Mucosa of stomach (tissue), 1 donor: ENCODE measurements around the gene RHAG.
"Not testable (repeated sequence)": the region's sequence is repeated elsewhere in the genome, so short reads cannot be mapped to it uniquely, and the experiment has no call there.

Experiments used
- H3K27me3 ChIP-seq: one replicate; pipeline ENCODE4 v1.7.0; 2013; ENCODE audit warnings: mild to moderate bottlenecking, low read length; ENCODE audit not compliant: control insufficient read depth, insufficient read depth
- H3K36me3 ChIP-seq: one replicate; pipeline ENCODE4 v1.7.0; 2013; ENCODE audit warnings: low read length; ENCODE audit not compliant: control insufficient read depth, insufficient read depth
- H3K4me1 ChIP-seq: one replicate; pipeline ENCODE4 v1.7.0; 2013; ENCODE audit warnings: mild to moderate bottlenecking, low read length; ENCODE audit not compliant: control insufficient read depth, insufficient read depth
- H3K4me3 ChIP-seq: one replicate; pipeline ENCODE4 v1.7.0; 2013; ENCODE audit warnings: low read length
- H3K9ac ChIP-seq: one replicate; pipeline ENCODE4 v1.7.0; 2013; ENCODE audit warnings: mild to moderate bottlenecking, low read length, moderate library complexity
- H3K9me3 ChIP-seq: one replicate; pipeline ENCODE4 v1.7.0; 2013; ENCODE audit warnings: mild to moderate bottlenecking, low read length, moderate library complexity; ENCODE audit not compliant: control insufficient read depth
- donor health status: Pancreatic carcinoma.

The RHAG gene

DNA sequence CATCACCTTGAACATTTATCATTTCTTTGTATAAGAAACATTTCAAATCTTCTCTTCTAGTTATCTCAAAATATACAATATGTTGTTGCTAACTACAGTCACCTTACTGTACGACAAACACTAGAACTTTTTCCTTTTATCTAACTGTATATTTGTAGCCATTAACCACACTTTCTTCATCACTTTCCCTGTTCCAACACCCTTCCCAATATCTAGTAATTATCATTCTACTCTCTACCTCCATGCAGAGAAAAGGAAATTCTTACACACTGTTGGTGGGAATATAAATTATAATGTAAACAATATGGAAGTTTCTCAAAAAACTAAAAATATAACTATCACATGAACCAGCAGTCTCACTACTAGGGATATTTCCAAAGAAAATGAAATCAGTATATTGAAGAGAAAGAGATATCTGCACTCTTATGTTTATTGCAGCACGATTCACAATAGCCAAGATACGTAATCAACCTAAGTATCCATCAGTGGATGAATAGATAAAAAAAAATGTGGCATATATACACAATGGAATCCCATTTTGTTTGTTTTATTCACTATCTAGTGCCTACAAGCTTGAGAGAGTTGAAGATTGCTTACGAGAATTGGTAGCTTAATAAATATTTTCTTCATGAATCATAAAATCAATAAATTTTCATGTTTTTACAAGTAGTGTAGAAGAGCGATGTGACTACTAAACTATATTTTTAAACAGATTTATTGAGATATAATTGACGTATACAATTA lies 2.4 kb downstream of the RHAG start:
- no peaks in the 10 kb centered on the region for H3K36me3 ChIP-seq
- H3K4me3 ChIP-seq = no peak overlapping the region
- H3K4me1 ChIP-seq = no peaks in the 10 kb centered on the region
- H3K9me3 ChIP-seq = no peaks in the 10 kb centered on the region
- H3K27me3 ChIP-seq = no peaks in the 10 kb centered on the region
- H3K9ac ChIP-seq = no peak overlapping the region

- no peaks in the 10 kb centered on the region for H3K36me3 ChIP-seq
- H3K27me3 ChIP-seq = no peaks in the 10 kb centered on the region
- no peak overlapping the region for H3K4me3 ChIP-seq
- no peaks in the 10 kb centered on the region for H3K9me3 ChIP-seq
- no peak overlapping the region for H3K9ac ChIP-seq
- no peaks in the 10 kb centered on the region for H3K4me1 ChIP-seq
Measured at GRCh38 chr6:49633541-49633940, 3.1 kb downstream of the RHAG start.

- no peak overlapping the region for H3K4me3 ChIP-seq
Measured at GRCh38 chr6:49632727-49633126, 3.9 kb downstream of the RHAG start.

GRCh38 chr6:49629485-49630088 lies 7.1 kb downstream of the RHAG start:
- not testable (repeated sequence) for H3K9me3 ChIP-seq, H3K36me3 ChIP-seq, H3K4me1 ChIP-seq, H3K4me3 ChIP-seq, H3K9ac ChIP-seq, H3K27me3 ChIP-seq

More at GRCh38 chr6:49632727-49633126, 3.9 kb downstream of the RHAG start:
- no peaks in the 10 kb centered on the region for H3K4me1 ChIP-seq
- H3K27me3 ChIP-seq = no peaks in the 10 kb centered on the region
- no peaks in the 10 kb centered on the region for H3K36me3 ChIP-seq
- no peak overlapping the region for H3K9ac ChIP-seq
- no peaks in the 10 kb centered on the region for H3K9me3 ChIP-seq

GRCh38 chr6:49626811-49627210 lies 9.8 kb downstream of the RHAG start:
- Histone ChIP-seq H3K9ac (no peak overlapping the region), H3K9me3 (no peaks in the 10 kb centered on the region), H3K36me3 (no peaks in the 10 kb centered on the region), H3K4me1 (no peaks in the 10 kb centered on the region), H3K4me3 (no peak overlapping the region), H3K27me3 (no peaks in the 10 kb centered on the region)

DNA sequence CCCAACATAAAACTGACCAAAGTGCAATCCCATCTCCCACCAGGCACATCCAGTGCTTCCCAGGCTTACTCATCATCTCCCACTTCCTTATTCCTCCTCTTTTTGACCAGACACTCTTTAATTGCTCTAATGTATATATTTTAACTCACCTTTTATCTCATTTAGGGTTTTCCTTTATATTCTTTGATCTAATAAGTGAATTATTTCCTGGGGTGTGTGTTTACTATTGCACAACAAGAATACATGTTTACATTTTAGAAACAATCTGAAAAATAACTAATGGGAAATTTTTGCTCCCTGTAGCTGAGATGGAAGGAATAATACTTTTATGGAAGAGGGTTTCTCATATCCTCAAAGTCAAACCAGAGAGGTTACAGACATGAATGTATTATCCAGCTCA lies 18.4 kb downstream of the RHAG start:
- Histone ChIP-seq H3K4me1 (no peaks in the 10 kb centered on the region), H3K9me3 (no peaks in the 10 kb centered on the region), H3K4me3 (no peak overlapping the region), H3K27me3 (no peaks in the 10 kb centered on the region), H3K9ac (no peak overlapping the region), H3K36me3 (no peaks in the 10 kb centered on the region)

- not testable (repeated sequence) for H3K27me3 ChIP-seq, H3K36me3 ChIP-seq
Measured at GRCh38 chr6:49614144-49614543, 22.5 kb downstream of the RHAG start.

DNA sequence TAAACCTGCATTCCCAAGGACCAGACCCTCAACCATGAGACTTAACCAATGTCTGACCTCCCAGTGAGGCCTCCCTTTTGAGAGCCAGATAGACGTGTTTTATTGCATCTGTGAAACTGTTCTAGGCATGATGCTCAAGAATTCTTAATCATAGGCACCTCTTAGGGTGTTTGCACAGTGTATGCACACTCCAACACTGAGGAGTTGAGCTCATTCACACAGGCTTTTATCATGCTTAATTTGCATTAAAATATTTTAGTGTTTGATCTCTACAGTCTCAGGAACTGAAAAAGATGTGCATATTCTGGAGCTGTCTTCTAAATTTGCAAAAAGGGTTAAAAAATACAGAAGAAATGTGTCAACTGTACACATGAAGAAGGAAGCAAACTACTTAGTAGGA lies 27.4 kb downstream of the RHAG start:
- H3K27me3 ChIP-seq = no peaks in the 10 kb centered on the region

More at GRCh38 chr6:49614144-49614543, 22.5 kb downstream of the RHAG start:
- H3K9ac ChIP-seq, H3K4me3 ChIP-seq, H3K4me1 ChIP-seq, H3K9me3 ChIP-seq: not testable (repeated sequence)

DNA sequence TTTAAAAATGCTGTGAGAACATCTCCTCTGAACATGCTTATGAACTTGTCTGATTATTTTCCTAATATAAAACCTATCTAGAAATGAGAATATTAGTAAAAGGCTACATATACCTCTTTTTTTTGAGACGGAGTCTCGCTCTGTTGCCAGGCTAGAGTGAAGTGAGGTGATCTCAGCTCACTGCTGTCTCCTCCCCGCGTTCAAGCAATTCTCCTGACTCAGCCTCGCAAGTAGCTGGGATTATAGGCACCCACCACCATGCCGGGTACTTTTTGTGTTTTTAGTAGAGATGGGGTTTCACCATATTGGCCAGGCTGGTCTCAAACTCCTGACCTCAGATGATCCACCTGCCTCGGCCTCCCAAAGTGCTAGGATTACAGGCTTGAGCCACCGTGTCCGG lies 28.4 kb downstream of the RHAG start:
- not testable (repeated sequence) for H3K27me3 ChIP-seq, H3K9me3 ChIP-seq, H3K36me3 ChIP-seq, H3K4me3 ChIP-seq, H3K4me1 ChIP-seq, H3K9ac ChIP-seq

More for the DNA sequence above, 27.4 kb downstream of the RHAG start:
- Histone ChIP-seq H3K36me3 (no peaks in the 10 kb centered on the region), H3K4me1 (peaks cover 6% of the 10 kb centered on the region), H3K4me3 (no peak overlapping the region), H3K9ac (no peak overlapping the region), H3K9me3 (no peaks in the 10 kb centered on the region)

GRCh38 chr6:49607391-49607982 lies 29.2 kb downstream of the RHAG start:
- Histone ChIP-seq H3K4me3 (no peak overlapping the region), H3K4me1 (peaks cover 6% of the 10 kb centered on the region), H3K36me3 (no peaks in the 10 kb centered on the region), H3K9ac (no peak overlapping the region), H3K27me3 (no peaks in the 10 kb centered on the region), H3K9me3 (no peaks in the 10 kb centered on the region)

- Histone ChIP-seq H3K36me3 (no peaks in the 10 kb centered on the region), H3K27me3 (no peaks in the 10 kb centered on the region), H3K4me3 (no peak overlapping the region), H3K9me3 (no peaks in the 10 kb centered on the region), H3K4me1 (peaks cover 6% of the 10 kb centered on the region), H3K9ac (no peak overlapping the region)
Measured at GRCh38 chr6:49606721-49607390, 29.8 kb downstream of the RHAG start.

DNA sequence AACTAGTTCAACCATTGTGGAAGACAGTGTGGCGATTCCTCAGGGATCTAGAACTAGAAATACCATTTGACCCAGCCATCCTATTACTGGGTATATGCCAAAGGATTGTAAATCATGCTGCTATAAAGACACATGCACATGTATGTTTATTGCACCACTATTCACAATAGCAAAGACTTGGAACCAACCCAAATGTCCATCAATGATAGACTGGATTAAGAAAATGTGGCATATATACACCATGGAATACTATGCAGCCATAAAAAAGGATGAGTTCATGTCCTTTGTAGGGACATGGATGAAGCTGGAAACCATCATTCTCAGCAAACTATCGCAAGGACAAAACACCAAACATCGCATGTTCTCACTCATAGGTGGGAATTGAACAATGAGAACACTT lies 32.6 kb downstream of the RHAG start:
- not testable (repeated sequence) for H3K4me3 ChIP-seq, H3K36me3 ChIP-seq, H3K4me1 ChIP-seq, H3K9me3 ChIP-seq, H3K9ac ChIP-seq, H3K27me3 ChIP-seq
